SK-N-SH (cell line): ENCODE data around the gene MIDN. TPM values are rescaled to one million over a fixed set of nuclear protein-coding genes. Genes with fewer than 3 reads are reported as not detected.

Experiments used
- CTCF ChIA-PET: fragments of 300-600, 350-600 bp; formaldehyde crosslinking; extraction: SDS; loops from one replicate; lab custom pipeline; 2021; lab: Yijun Ruan, JAX
- POLR2A ChIA-PET: fragments of 350-600 bp; sonication (Branson Sonifier 250); formaldehyde crosslinking; extraction: SDS; loops from one replicate; lab custom pipeline; 2020; ENCODE audit warnings: antibody characterized with exemption, inconsistent platforms; lab: Yijun Ruan, JAX
- DNase-seq: peaks from one replicate; pipeline ENCODE4 v3.0.0; 2012
- H2AFZ ChIP-seq: fragments of 200-600 bp; sonication (generic); 2 replicates; pipeline ENCODE4 v1.8.1; 2016; ENCODE audit warnings: antibody characterized with exemption, mild to moderate bottlenecking, low read depth
- H3F3A ChIP-seq: fragments of 200-600 bp; sonication (generic); replicated peaks from 2 replicates; pipeline ENCODE3; 2016; ENCODE audit warnings: antibody characterized with exemption, mild to moderate bottlenecking; ENCODE audit not compliant: insufficient read depth
- H3K27ac ChIP-seq, 2 experiments: fragments of 200-500 bp in 1 of 2; fragments of 200-600 bp in 1 of 2; sonication (Bioruptor generic) in 1 of 2; sonication (generic), shearing (Covaris generic) in 1 of 2; 2 replicates each; pipeline versions ENCODE4 v1.5.1 to v1.6.1; 2014 to 2016; ENCODE audit warnings: low read depth in 2 of 2, inconsistent platforms in 1 of 2, low read length in 1 of 2, mild to moderate bottlenecking in 1 of 2, mixed read lengths in 1 of 2
- H3K27me3 ChIP-seq: fragments of 200-600 bp; sonication (generic), shearing (Covaris generic); 2 replicates; pipeline ENCODE4 v1.6.1; 2016; ENCODE audit warnings: mixed run types; ENCODE audit not compliant: insufficient read depth
- H3K36me3 ChIP-seq, 2 experiments: fragments of 200-500 bp in 1 of 2; fragments of 200-600 bp in 1 of 2; sonication (Bioruptor generic) in 1 of 2; sonication (generic) in 1 of 2; replicated peaks in 1 of 2; 2 replicates each; pipeline versions ENCODE3 to v1.5.1; 2014 to 2016; ENCODE audit warnings: low read length in 1 of 2, mild to moderate bottlenecking in 1 of 2; ENCODE audit not compliant: insufficient read depth in 2 of 2, control insufficient read depth in 1 of 2
- H3K4me1 ChIP-seq, 2 experiments: fragments of 200-500 bp in 1 of 2; fragments of 200-600 bp in 1 of 2; sonication (Bioruptor generic) in 1 of 2; sonication (generic), shearing (Covaris generic) in 1 of 2; 2 replicates each; pipeline versions ENCODE4 v1.5.1 to v1.6.1; 2014 to 2016; ENCODE audit warnings: low read depth in 1 of 2, low read length in 1 of 2, mixed run types in 1 of 2; ENCODE audit not compliant: insufficient read depth in 2 of 2, control insufficient read depth in 1 of 2
- H3K4me2 ChIP-seq: fragments of 200-600 bp; sonication (generic), shearing (Covaris generic); 2 replicates; pipeline ENCODE4 v1.6.1; 2017; ENCODE audit warnings: mixed run types
- H3K4me3 ChIP-seq, 2 experiments: fragments of 200-500 bp in 1 of 2; fragments of 200-600 bp in 1 of 2; sonication (Bioruptor generic) in 1 of 2; sonication (generic), shearing (Covaris generic) in 1 of 2; 2 replicates each; pipeline versions ENCODE4 v1.5.1 to v1.8.1; 2014 to 2016; ENCODE audit warnings: low read depth in 2 of 2, inconsistent platforms in 1 of 2, low read length in 1 of 2, mild to moderate bottlenecking in 1 of 2, mixed read lengths in 1 of 2, moderate library complexity in 1 of 2
- H3K79me2 ChIP-seq: fragments of 200-600 bp; sonication (generic); 2 replicates; pipeline ENCODE4 v1.8.1; 2017; ENCODE audit warnings: mild to moderate bottlenecking; ENCODE audit not compliant: insufficient read depth
- H3K9ac ChIP-seq: fragments of 200-600 bp; sonication (generic); 2 replicates; pipeline ENCODE4 v1.6.1; 2017; ENCODE audit warnings: mixed run types
- H3K9me2 ChIP-seq: fragments of 200-600 bp; sonication (generic); 2 replicates; pipeline ENCODE4 v1.6.1; 2017; ENCODE audit warnings: mixed run types
- H3K9me3 ChIP-seq: fragments of 200-600 bp; sonication (generic); 2 replicates; pipeline ENCODE4 v1.6.1; 2017; ENCODE audit warnings: mixed run types, mild to moderate bottlenecking, moderate library complexity
- H4K20me1 ChIP-seq: fragments of 200-600 bp; sonication (generic); 2 replicates; pipeline ENCODE4 v1.6.1; 2017; ENCODE audit warnings: mild to moderate bottlenecking, mixed run types; ENCODE audit not compliant: insufficient read depth
- CTCF ChIP-seq: fragments of 200-600 bp; sonication (generic); IDR thresholded peaks from 2 replicates; pipeline ENCODE4 v1.6.1; 2017; ENCODE audit warnings: antibody characterized with exemption, mild to moderate bottlenecking, moderate library complexity
- ELF1 ChIP-seq: IDR thresholded peaks from 2 replicates; pipeline ENCODE4 v1.4.0; 2012
- EP300 ChIP-seq, 2 experiments: IDR thresholded peaks; 2 replicates each; pipeline versions ENCODE4 v1.4.0 to v1.6.1; 2012; ENCODE audit warnings: borderline replicate concordance in 1 of 2, low read depth in 1 of 2, low read length in 1 of 2
- FOXJ3 ChIP-seq: sonication (generic); formaldehyde crosslinking; IDR thresholded peaks from 2 replicates; pipeline ENCODE4 v1.5.1; 2020; ENCODE audit warnings: mild to moderate bottlenecking, missing genetic modification reagents
- GATA2 ChIP-seq: sonication (generic); formaldehyde crosslinking; IDR thresholded peaks from 2 replicates; pipeline ENCODE4 v1.5.0; 2020; ENCODE audit warnings: mild to moderate bottlenecking, missing genetic modification reagents
- IRF3 ChIP-seq: fragments of 150-350 bp; IDR thresholded peaks from 2 replicates; pipeline ENCODE4 v1.6.1; 2016; ENCODE audit warnings: mild to moderate bottlenecking, low read depth, low read length
- MAX ChIP-seq: IDR thresholded peaks from 2 replicates; pipeline ENCODE4 v1.4.0; 2012; ENCODE audit warnings: low read depth
- MEF2A ChIP-seq: IDR thresholded peaks from 2 replicates; pipeline ENCODE4 v1.4.0; 2012; ENCODE audit warnings: low read depth, borderline replicate concordance
- MXI1 ChIP-seq: IDR thresholded peaks from 2 replicates; pipeline ENCODE4 v1.6.1; 2012; ENCODE audit warnings: mild to moderate bottlenecking, low read depth, low read length, improper control_type of control experiment
- RFX5 ChIP-seq: IDR thresholded peaks from 2 replicates; pipeline ENCODE4 v1.6.1; 2012; ENCODE audit warnings: mild to moderate bottlenecking, improper control_type of control experiment, low read length
- TEAD4 ChIP-seq: IDR thresholded peaks from 2 replicates; pipeline ENCODE4 v1.4.0; 2012; ENCODE audit warnings: mild to moderate bottlenecking, borderline replicate concordance; ENCODE audit not compliant: insufficient read depth
- WGBS: methylation state at CpG from one replicate; pipeline ENCODE4 v1.1.6; 2017; ENCODE audit warnings: low lambda C conversion rate; 5-methylcytosine and 5-hydroxymethylcytosine counted together
- polyA plus RNA-seq, 3 experiments: library from polyadenylated mRNA; depleted of rRNA; stranded (reverse); fragments of >200 nt; gene quantifications; 2 replicates each; pipeline ENCODE4 v1.2.3, GENCODE V29; 2012

MIDN gene
- polyA plus RNA-seq, 1 of the 3 experiments (the other 2 are of a cell fraction), result 13.9 TPM

- Histone ChIP-seq H2AFZ (no peak overlapping the region), H4K20me1 (peaks cover 9% of the 10 kb centered on the region; the same call in 1 of the 2 replicates), H3K4me2 (peak overlapping the region; percentile 79), H3K9ac (peak overlapping the region; percentile 61; the same call in 1 of the 2 replicates), H3K9me3 (no peaks in the 10 kb centered on the region), H3K9me2 (no peaks in the 10 kb centered on the region), H3K27me3 (no peaks in the 10 kb centered on the region), H3K79me2 (peaks cover 97% of the 10 kb centered on the region), H3K4me1 (peaks cover 35 to 39% of the 10 kb centered on the region in 2 experiments; a peak in 3 of 4 replicates), H3F3A (peaks cover 36% of the 10 kb centered on the region), H3K36me3 (peaks cover 4 to 11% of the 10 kb centered on the region in 2 experiments), H3K4me3 (no peak overlapping the region; a peak in 1 of 4 replicates), H3K27ac (peak overlapping the region; percentile 90 to 92)
- CTCF ChIA-PET, result interaction anchor here (0.7 to 5.5 kb wide), 10 partner anchors 8 to 150 kb away, joined by 3 to 43 read pairs (median 8); partner anchors contain the start of gene ATP5F1D
- no peak for DNase-seq
- POLR2A ChIA-PET, result interaction anchor here (2.7 kb wide), 1 partner anchor 55 kb away, joined by 10 read pairs; the partner anchor contains the start of gene CIRBP
- 89% methylated on average over 8 of the region's 21 CpGs for WGBS
- TF ChIP-seq EP300 (IDR thresholded peaks at IDR 0.05; ENCODE audit: borderline replicate concordance in 1 of 2, low read depth in 1 of 2, low read length in 1 of 2) (no peak), RFX5 (no peak), ELF1 (no peak), MEF2A (no peak), MAX (no peak), CTCF (no peak), FOXJ3 (CRISPR knock-in tag) (no peak), IRF3 (no peak), MXI1 (no peak), GATA2 (CRISPR knock-in tag) (no peak), TEAD4 (no peak)
These were observed 34.0 kb upstream of the MIDN start for GRCh38 chr19:1214299-1214861.
